H9 (cell line): Measurements from ENCODE around the gene UBXN11. TPM values are rescaled to one million over a fixed set of nuclear protein-coding genes. Genes with fewer than 3 reads are reported as not detected.
A peak's percentile ranks its signal among the peaks of the same experiment; 100 is the strongest.

Experiments used
- DNase-seq: peaks from one replicate; pipeline ENCODE4 v3.0.0-alpha.2; 2017
- H2AFZ ChIP-seq: one replicate; pipeline ENCODE4 v1.6.1; 2013; ENCODE audit warnings: mild to moderate bottlenecking, low read length, control low read depth, moderate library complexity
- H2AK5ac ChIP-seq: 2 replicates; pipeline ENCODE4 v1.6.1; 2013; ENCODE audit warnings: low read length, control low read depth, mixed read lengths; ENCODE audit not compliant: insufficient read length
- H2BK120ac ChIP-seq: one replicate; pipeline ENCODE4 v1.6.1; 2013; ENCODE audit warnings: low read depth, mild to moderate bottlenecking, low read length, control low read depth, inconsistent platforms; ENCODE audit not compliant: poor library complexity, severe bottlenecking
- H2BK12ac ChIP-seq: 2 replicates; pipeline ENCODE4 v1.6.1; 2013; ENCODE audit warnings: low read length, control low read depth, mixed read lengths, low read depth; ENCODE audit not compliant: insufficient read length
- H2BK15ac ChIP-seq: 2 replicates; pipeline ENCODE4 v1.6.1; 2013; ENCODE audit warnings: low read depth, low read length, control low read depth
- H2BK20ac ChIP-seq: one replicate; pipeline ENCODE4 v1.6.1; 2013; ENCODE audit warnings: low read depth, mild to moderate bottlenecking, low read length, control low read depth, inconsistent platforms; ENCODE audit not compliant: poor library complexity, severe bottlenecking
- H2BK5ac ChIP-seq: 2 replicates; pipeline ENCODE4 v1.6.1; 2013; ENCODE audit warnings: low read length, control low read depth, mixed read lengths; ENCODE audit not compliant: insufficient read length
- H3K14ac ChIP-seq: 2 replicates; pipeline ENCODE4 v1.6.1; 2013; ENCODE audit warnings: low read length, control low read depth; ENCODE audit not compliant: insufficient read depth
- H3K18ac ChIP-seq: 2 replicates; pipeline ENCODE4 v1.6.1; 2013; ENCODE audit warnings: low read depth, mild to moderate bottlenecking, mixed read lengths, low read length, control low read depth; ENCODE audit not compliant: insufficient read length
- H3K23ac ChIP-seq: 2 replicates; pipeline ENCODE4 v1.6.1; 2013; ENCODE audit warnings: low read length, control low read depth, mixed read lengths, low read depth; ENCODE audit not compliant: insufficient read length
- H3K23me2 ChIP-seq: 2 replicates; pipeline ENCODE4 v1.6.1; 2013; ENCODE audit warnings: low read depth, mild to moderate bottlenecking, mixed read lengths, low read length, control low read depth; ENCODE audit not compliant: insufficient read length, poor library complexity, severe bottlenecking
- H3K27ac ChIP-seq: 2 replicates; pipeline ENCODE4 v1.5.1; 2013; ENCODE audit warnings: low read length, control low read depth, mixed read lengths, low read depth; ENCODE audit not compliant: insufficient read length
- H3K27me3 ChIP-seq: 2 replicates; pipeline ENCODE4 v1.6.1; 2013; ENCODE audit warnings: low read length, control low read depth, inconsistent platforms; ENCODE audit not compliant: insufficient read depth
- H3K4ac ChIP-seq: 2 replicates; pipeline ENCODE4 v1.6.1; 2013; ENCODE audit warnings: low read depth, mild to moderate bottlenecking, control low read depth, inconsistent platforms, low read length, moderate library complexity
- H3K4me1 ChIP-seq: 2 replicates; pipeline ENCODE4 v1.6.1; 2013; ENCODE audit warnings: low read length, control low read depth, inconsistent platforms; ENCODE audit not compliant: insufficient read depth
- H3K4me2 ChIP-seq: 2 replicates; pipeline ENCODE4 v1.6.1; 2013; ENCODE audit warnings: low read length, control low read depth, mixed read lengths; ENCODE audit not compliant: insufficient read length, insufficient read depth
- H3K56ac ChIP-seq: 2 replicates; pipeline ENCODE4 v1.6.1; 2013; ENCODE audit warnings: low read depth, mild to moderate bottlenecking, mixed read lengths, low read length, control low read depth; ENCODE audit not compliant: insufficient read length
- H3K79me1 ChIP-seq: 2 replicates; pipeline ENCODE4 v1.6.1; 2013; ENCODE audit warnings: low read depth, mild to moderate bottlenecking, moderate library complexity, low read length, control low read depth, inconsistent platforms; ENCODE audit not compliant: insufficient read depth, poor library complexity, severe bottlenecking
- H3K79me2 ChIP-seq: 2 replicates; pipeline ENCODE4 v1.6.1; 2013; ENCODE audit warnings: low read length, control low read depth, inconsistent platforms; ENCODE audit not compliant: insufficient read depth
- H3K9ac ChIP-seq: 2 replicates; pipeline ENCODE4 v1.6.1; 2013; ENCODE audit warnings: low read length, control low read depth, mixed read lengths; ENCODE audit not compliant: insufficient read length; ENCODE audit errors: extremely low read depth
- H3K9me3 ChIP-seq: one replicate; pipeline ENCODE4 v1.6.1; 2013; ENCODE audit warnings: low read depth, low read length, inconsistent platforms; ENCODE audit not compliant: control insufficient read depth
- H3T11ph ChIP-seq: one replicate; pipeline ENCODE4 v1.6.1; 2013; ENCODE audit warnings: mild to moderate bottlenecking, low read length, control low read depth, inconsistent platforms
- H4K20me1 ChIP-seq: one replicate; pipeline ENCODE4 v1.6.1; 2013; ENCODE audit not compliant: control insufficient read depth, insufficient read length, insufficient read depth
- H4K5ac ChIP-seq: 2 replicates; pipeline ENCODE4 v1.6.1; 2013; ENCODE audit warnings: low read depth, mild to moderate bottlenecking, mixed read lengths, low read length, control low read depth; ENCODE audit not compliant: insufficient read length
- H4K8ac ChIP-seq: replicated peaks from 2 replicates; pipeline ENCODE4 v1.6.1; 2013; ENCODE audit warnings: low read length, control low read depth, mixed read lengths, low read depth; ENCODE audit not compliant: insufficient read length
- H4K91ac ChIP-seq: 2 replicates; pipeline ENCODE4 v1.6.1; 2013; ENCODE audit warnings: low read depth, mild to moderate bottlenecking, moderate library complexity, mixed read lengths, low read length, control low read depth; ENCODE audit not compliant: insufficient read length
- H3K27ac Mint-ChIP-seq, 3 experiments: 2 replicates in 2 of 3; 3 replicates in 1 of 3; pipeline ENCODE4 v1.8.0; 2020 to 2021; ENCODE audit warnings: mixed read lengths in 3 of 3, mild to moderate bottlenecking in 1 of 3, moderate library complexity in 1 of 3
- H3K27me3 Mint-ChIP-seq: 2 replicates; pipeline ENCODE4 v1.8.0; 2021; ENCODE audit warnings: low read depth, mild to moderate bottlenecking, moderate library complexity, mixed read lengths
- H3K36me3 Mint-ChIP-seq, 3 experiments: 2 replicates in 2 of 3; 3 replicates in 1 of 3; pipeline ENCODE4 v1.8.0; 2020 to 2021; ENCODE audit warnings: low read depth in 3 of 3, mixed read lengths in 3 of 3; ENCODE audit not compliant: insufficient read depth in 1 of 3
- H3K4me1 Mint-ChIP-seq, 2 experiments: 2 replicates each; pipeline ENCODE4 v1.8.0; 2020; ENCODE audit warnings: mixed read lengths in 2 of 2
- H3K4me3 Mint-ChIP-seq, 2 experiments: 2 replicates in 1 of 2; 3 replicates in 1 of 2; pipeline ENCODE4 v1.8.0; 2020 to 2021; ENCODE audit warnings: mild to moderate bottlenecking in 2 of 2, mixed read lengths in 2 of 2, moderate library complexity in 1 of 2
- H3K9me3 Mint-ChIP-seq, 2 experiments: 2 replicates in 1 of 2; 3 replicates in 1 of 2; pipeline ENCODE4 v1.8.0; 2020; ENCODE audit warnings: mild to moderate bottlenecking in 2 of 2, mixed read lengths in 2 of 2, moderate library complexity in 1 of 2
- CTCF ChIP-seq: fragments of 200-600 bp; sonication (generic); conservative IDR thresholded peaks from 3 replicates; pipeline ENCODE4 v1.8.0; 2021; ENCODE audit warnings: antibody characterized with exemption, mild to moderate bottlenecking
- WGBS: extraction: QIAGEN DNeasy Blood & Tissue Kit; methylation state at CpG from one replicate; pipeline ENCODE4 v1.1.7; 2013; ENCODE audit warnings: missing lambda C conversion rate, low lambda C conversion rate, mixed read lengths; ENCODE audit not compliant: insufficient read length; ENCODE audit errors: extremely low coverage; 5-methylcytosine and 5-hydroxymethylcytosine counted together
- total RNA-seq: library from RNA; stranded (reverse); gene quantifications from 2 replicates; pipeline ENCODE4 v1.2.1, GENCODE V29; 2021

UBXN11 gene
- total RNA-seq, 1 experiment from 2014 or later, result 13.7 TPM

GRCh38 chr1:26352338-26352679, 45.9 kb upstream of the UBXN11 start:
- H2BK20ac ChIP-seq, result no peak overlapping the region
- no peaks in the 10 kb centered on the region for H3K23me2 ChIP-seq
- H4K91ac ChIP-seq, result no peak overlapping the region
- no peak for TF ChIP-seq CTCF
- Mint-ChIP-seq H3K27me3 (no peaks in the 10 kb centered on the region), H3K36me3 (no peaks in the 10 kb centered on the region), H3K27ac (peak overlapping the region in 2 of 3 experiments; percentile 1 to 2; a peak in 3 of 7 replicates), H3K4me1 (peaks cover 34 to 44% of the 10 kb centered on the region in 2 experiments), H3K9me3 (no peaks in the 10 kb centered on the region), H3K4me3 (no peak overlapping the region)
- H4K8ac ChIP-seq, result no peak overlapping the region
- H3K27ac ChIP-seq, result no peak overlapping the region
- no peak overlapping the region for H3K23ac ChIP-seq
- no peaks in the 10 kb centered on the region for H3K9me3 ChIP-seq
- H3K4me1 ChIP-seq, result peaks cover 3% of the 10 kb centered on the region
- DNase-seq, result no peak
- no peak overlapping the region for H2AK5ac ChIP-seq
- WGBS, result no CpG with 5 or more reads among the region's 5 CpGs
- H3K18ac ChIP-seq, result no peak overlapping the region
- H3K56ac ChIP-seq, result no peak overlapping the region
- no peak overlapping the region for H3K9ac ChIP-seq
- no peak overlapping the region for H2BK5ac ChIP-seq
- H3T11ph ChIP-seq, result no peak overlapping the region
- H3K27me3 ChIP-seq, result no peaks in the 10 kb centered on the region
- H4K20me1 ChIP-seq, result no peaks in the 10 kb centered on the region
- no peak overlapping the region for H2AFZ ChIP-seq
- no peak overlapping the region for H3K14ac ChIP-seq
- H4K5ac ChIP-seq, result no peak overlapping the region
- H2BK120ac ChIP-seq, result no peak overlapping the region
- no peak overlapping the region for H3K4ac ChIP-seq
- H3K79me2 ChIP-seq, result no peaks in the 10 kb centered on the region
- no peak overlapping the region for H2BK15ac ChIP-seq
- H3K4me2 ChIP-seq, result no peak overlapping the region
- H2BK12ac ChIP-seq, result no peak overlapping the region
- H3K79me1 ChIP-seq, result no peaks in the 10 kb centered on the region
